ENCODE data around the gene PTTG1IP.

PTTG1IP gene

GRCh38 chr21:44858291-44858690 is 15.2 kb downstream of the PTTG1IP start:
- no peak for DNase-seq

GRCh38 chr21:44857127-44857892 is 16.2 kb downstream of the PTTG1IP start:
- DNase-seq, result no peak

GRCh38 chr21:44856131-44856530 is 17.4 kb downstream of the PTTG1IP start:
- no peak for DNase-seq

- no peak for DNase-seq
Measured at GRCh38 chr21:44855572-44855971, 17.9 kb downstream of the PTTG1IP start.

GRCh38 chr21:44854664-44855446 is 18.6 kb downstream of the PTTG1IP start:
- no peak for DNase-seq

GRCh38 chr21:44854391-44854663 is 19.2 kb downstream of the PTTG1IP start:
- DNase-seq, result no peak

- DNase-seq, result no peak
Measured at GRCh38 chr21:44853601-44854390, 19.7 kb downstream of the PTTG1IP start.

GRCh38 chr21:44850905-44851657 is 22.4 kb downstream of the PTTG1IP start:
- DNase-seq, result no peak

- DNase-seq, result no peak
Measured at GRCh38 chr21:44850208-44850800, 23.2 kb downstream of the PTTG1IP start.

GRCh38 chr21:44849616-44850130 is 23.8 kb downstream of the PTTG1IP start:
- peak; percentile 31 for DNase-seq

- DNase-seq, result no peak
Measured at GRCh38 chr21:44848821-44849521, 24.5 kb downstream of the PTTG1IP start.

- DNase-seq, result no peak
Measured at GRCh38 chr21:44847261-44848056, 26.0 kb downstream of the PTTG1IP start.

GRCh38 chr21:44846485-44847260 is 26.8 kb downstream of the PTTG1IP start:
- DNase-seq, result peak; percentile 82

GRCh38 chr21:44846224-44846484 is 27.3 kb downstream of the PTTG1IP start:
- no peak for DNase-seq

- DNase-seq, result peak; percentile 17
Measured at GRCh38 chr21:44845418-44846223, 27.9 kb downstream of the PTTG1IP start.

- DNase-seq, result no peak
Measured at GRCh38 chr21:44844256-44844655, 29.2 kb downstream of the PTTG1IP start.

- no peak for DNase-seq
Measured at GRCh38 chr21:44842721-44843445, 30.6 kb downstream of the PTTG1IP start.

- DNase-seq, result no peak
Measured at GRCh38 chr21:44842087-44842486, 31.4 kb downstream of the PTTG1IP start.

- DNase-seq, result peak; percentile 22
Measured at GRCh38 chr21:44840771-44841170, 32.7 kb downstream of the PTTG1IP start.

All from DMS53 (cell line).